ENCODE results near the gene ATF2.

ATF2 gene

GRCh38 chr2:175140332-175140731 is 27.7 kb downstream of the ATF2 start:
- H3K27ac ChIP-seq, result no peak overlapping the region
- TF ChIP-seq, protein P1, sequence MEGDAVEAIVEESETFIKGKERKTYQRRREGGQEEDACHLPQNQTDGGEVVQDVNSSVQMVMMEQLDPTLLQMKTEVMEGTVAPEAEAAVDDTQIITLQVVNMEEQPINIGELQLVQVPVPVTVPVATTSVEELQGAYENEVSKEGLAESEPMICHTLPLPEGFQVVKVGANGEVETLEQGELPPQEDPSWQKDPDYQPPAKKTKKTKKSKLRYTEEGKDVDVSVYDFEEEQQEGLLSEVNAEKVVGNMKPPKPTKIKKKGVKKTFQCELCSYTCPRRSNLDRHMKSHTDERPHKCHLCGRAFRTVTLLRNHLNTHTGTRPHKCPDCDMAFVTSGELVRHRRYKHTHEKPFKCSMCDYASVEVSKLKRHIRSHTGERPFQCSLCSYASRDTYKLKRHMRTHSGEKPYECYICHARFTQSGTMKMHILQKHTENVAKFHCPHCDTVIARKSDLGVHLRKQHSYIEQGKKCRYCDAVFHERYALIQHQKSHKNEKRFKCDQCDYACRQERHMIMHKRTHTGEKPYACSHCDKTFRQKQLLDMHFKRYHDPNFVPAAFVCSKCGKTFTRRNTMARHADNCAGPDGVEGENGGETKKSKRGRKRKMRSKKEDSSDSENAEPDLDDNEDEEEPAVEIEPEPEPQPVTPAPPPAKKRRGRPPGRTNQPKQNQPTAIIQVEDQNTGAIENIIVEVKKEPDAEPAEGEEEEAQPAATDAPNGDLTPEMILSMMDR (conservative IDR thresholded peaks at IDR 0.05), result no peak

DNA sequence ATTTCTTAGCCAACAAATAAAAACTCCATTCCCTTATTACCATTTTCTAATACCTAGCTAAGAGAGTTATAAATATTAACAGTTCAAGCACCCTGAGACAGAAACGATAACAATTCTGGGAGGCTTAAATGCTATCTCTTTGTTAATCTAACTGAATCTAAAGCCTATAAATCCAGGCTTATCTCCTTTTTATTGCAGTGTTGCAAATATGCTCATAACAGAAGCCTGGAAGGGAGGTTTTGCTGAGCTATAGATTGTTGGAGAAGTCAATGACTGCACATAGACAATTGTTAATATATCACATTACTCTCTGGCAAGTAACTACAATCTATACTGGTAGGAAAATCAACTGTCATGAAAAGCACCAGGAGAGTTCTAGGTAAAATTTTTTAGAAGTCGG is 30.2 kb downstream of the ATF2 start:
- TF ChIP-seq, protein P1 (conservative IDR thresholded peaks at IDR 0.05), result no peak
- H3K27ac ChIP-seq, result peak overlapping the region; percentile 28

GRCh38 chr2:175136334-175137215 is 31.4 kb downstream of the ATF2 start:
- TF ChIP-seq, protein P1 (conservative IDR thresholded peaks at IDR 0.05), result no peak
- H3K27ac ChIP-seq, result no peak overlapping the region

DNA sequence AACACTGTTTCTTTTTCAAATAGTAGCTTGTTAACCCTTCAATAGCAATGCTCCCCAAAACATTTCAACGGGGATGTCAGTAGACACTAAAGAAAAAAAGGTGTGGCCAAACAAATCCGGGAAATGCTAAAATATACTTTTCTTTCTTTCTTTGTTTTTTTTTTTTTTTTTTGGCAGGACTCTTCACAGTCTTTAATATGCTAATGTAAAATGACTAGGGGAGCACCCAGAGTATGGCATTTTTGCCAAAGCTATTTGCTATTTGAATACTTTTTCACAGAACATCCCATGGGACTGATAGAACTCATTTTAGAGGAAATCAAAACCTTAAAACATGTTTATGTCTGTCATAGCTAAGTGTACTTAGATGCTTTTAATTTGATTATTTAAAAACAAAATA is 32.1 kb downstream of the ATF2 start:
- no peak overlapping the region for H3K27ac ChIP-seq
- TF ChIP-seq, protein P1 (conservative IDR thresholded peaks at IDR 0.05), result no peak

- TF ChIP-seq, protein P1 (conservative IDR thresholded peaks at IDR 0.05), result no peak
- H3K27ac ChIP-seq, result no peak overlapping the region
Measured at GRCh38 chr2:175135177-175135576, 32.8 kb downstream of the ATF2 start.

- TF ChIP-seq, protein P1 (conservative IDR thresholded peaks at IDR 0.05), result no peak
- H3K27ac ChIP-seq, result no peak overlapping the region
Measured at GRCh38 chr2:175131252-175131651, 36.8 kb downstream of the ATF2 start.

DNA sequence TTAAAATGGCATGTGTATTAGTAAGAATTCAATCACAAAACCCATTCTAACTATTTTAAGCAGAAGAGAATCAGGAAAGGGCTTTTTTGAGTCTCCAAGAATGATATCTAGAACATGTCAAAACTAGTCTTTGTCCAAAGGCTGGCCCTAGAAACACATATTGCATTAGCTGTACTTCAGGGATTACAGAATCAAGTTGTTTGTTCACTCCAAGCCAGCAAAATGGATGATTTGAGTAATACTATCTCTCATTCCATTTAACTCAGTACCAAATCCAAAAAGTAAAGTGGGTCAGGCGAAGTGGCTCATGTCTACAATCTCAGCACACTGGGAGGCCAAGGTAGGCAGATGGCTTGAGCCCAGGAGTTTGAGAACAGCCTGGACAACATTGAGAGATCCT is 41.3 kb downstream of the ATF2 start:
- no peak overlapping the region for H3K27ac ChIP-seq
- TF ChIP-seq, protein P1 (conservative IDR thresholded peaks at IDR 0.05), result no peak
